ENCODE results near the gene RHBG. TPM values are rescaled to one million over a fixed set of nuclear protein-coding genes. Genes with fewer than 3 reads are reported as not detected.

RHBG gene
- polyA plus RNA-seq, 1 donor (not counting 4 experiments of a cell fraction or from before 2014, with no cell fraction given) = not detected

DNA sequence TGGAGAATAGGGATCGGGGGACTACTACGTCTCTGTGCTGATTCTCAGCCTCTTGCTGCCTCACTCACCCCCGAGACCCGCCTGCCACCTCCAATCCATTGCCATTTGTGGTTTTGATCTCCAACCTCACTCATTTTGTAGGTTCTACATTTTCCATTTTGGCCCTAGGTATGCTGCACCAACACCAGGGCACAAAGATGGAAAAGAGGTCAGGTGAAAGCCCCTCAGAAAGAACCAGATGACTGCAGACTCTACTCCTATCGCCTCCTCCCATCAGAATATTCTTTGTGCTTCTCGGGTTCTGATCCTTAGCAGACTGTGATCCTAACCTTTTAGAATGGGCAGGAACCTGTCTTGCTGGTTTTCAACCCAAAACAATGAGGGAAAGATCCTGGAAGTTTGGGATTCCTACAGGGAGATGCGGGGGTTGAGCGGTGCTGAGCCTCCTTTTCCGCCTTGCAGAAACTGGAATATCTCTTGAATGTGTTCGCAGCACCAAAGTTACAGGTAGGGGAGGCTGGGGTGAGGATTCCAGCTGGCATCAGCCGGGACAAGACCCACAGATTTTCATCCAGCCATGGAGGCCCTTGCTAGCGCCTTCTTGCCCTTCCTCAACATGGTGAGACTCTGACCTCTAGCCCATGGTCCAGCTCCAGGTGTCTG is 53.1 kb downstream of the RHBG start:
- H3K27me3 ChIP-seq (ENCODE audit: control insufficient read depth, extremely low read depth, insufficient read depth, low read length) = peaks cover 78% of the 10 kb centered on the region
- H3K79me2 ChIP-seq (ENCODE audit: control insufficient read depth, insufficient read depth, low read length) = no peaks in the 10 kb centered on the region
- no peaks in the 10 kb centered on the region for H3K36me3 ChIP-seq (ENCODE audit: control insufficient read depth in 2 of 2, extremely low read depth in 1 of 2, insufficient read depth in 2 of 2, low read length in 2 of 2)
- DNase-seq (ENCODE audit: low read depth, low spot score) (no peak), FAIRE-seq (no peak)
- no peak overlapping the region for H2AFZ ChIP-seq (ENCODE audit: control insufficient read depth, low read length)
- peak; percentile 52 for TF ChIP-seq EZH2 (IDR thresholded peaks at IDR 0.05; ENCODE audit: low read length)
- TF ChIP-seq, protein P1, sequence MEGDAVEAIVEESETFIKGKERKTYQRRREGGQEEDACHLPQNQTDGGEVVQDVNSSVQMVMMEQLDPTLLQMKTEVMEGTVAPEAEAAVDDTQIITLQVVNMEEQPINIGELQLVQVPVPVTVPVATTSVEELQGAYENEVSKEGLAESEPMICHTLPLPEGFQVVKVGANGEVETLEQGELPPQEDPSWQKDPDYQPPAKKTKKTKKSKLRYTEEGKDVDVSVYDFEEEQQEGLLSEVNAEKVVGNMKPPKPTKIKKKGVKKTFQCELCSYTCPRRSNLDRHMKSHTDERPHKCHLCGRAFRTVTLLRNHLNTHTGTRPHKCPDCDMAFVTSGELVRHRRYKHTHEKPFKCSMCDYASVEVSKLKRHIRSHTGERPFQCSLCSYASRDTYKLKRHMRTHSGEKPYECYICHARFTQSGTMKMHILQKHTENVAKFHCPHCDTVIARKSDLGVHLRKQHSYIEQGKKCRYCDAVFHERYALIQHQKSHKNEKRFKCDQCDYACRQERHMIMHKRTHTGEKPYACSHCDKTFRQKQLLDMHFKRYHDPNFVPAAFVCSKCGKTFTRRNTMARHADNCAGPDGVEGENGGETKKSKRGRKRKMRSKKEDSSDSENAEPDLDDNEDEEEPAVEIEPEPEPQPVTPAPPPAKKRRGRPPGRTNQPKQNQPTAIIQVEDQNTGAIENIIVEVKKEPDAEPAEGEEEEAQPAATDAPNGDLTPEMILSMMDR (optimal IDR thresholded peaks at IDR 0.05 in 1 of 3, IDR thresholded peaks at IDR 0.05 in 1 of 3, conservative IDR thresholded peaks at IDR 0.05 in 1 of 3; ENCODE audit: extremely low read depth in 1 of 3, insufficient read depth in 2 of 3, low read length in 3 of 3) = no peak
- H3K9ac ChIP-seq (ENCODE audit: control insufficient read depth, extremely low read depth, insufficient read depth, low read length) = no peak overlapping the region
- no peaks in the 10 kb centered on the region for H3K9me3 ChIP-seq (ENCODE audit: control insufficient read depth, low read depth, low read length)
- H3K4me2 ChIP-seq (ENCODE audit: control insufficient read depth, extremely low read depth, insufficient read depth, low read depth, low read length) = peak overlapping the region; percentile 74
- peaks cover 24% of the 10 kb centered on the region for H3K4me1 ChIP-seq (ENCODE audit: control insufficient read depth, extremely low read depth, insufficient read depth, low read length)
- dilution Hi-C loops (cut with MboI; ENCODE audit: extremely low pct_ligation_motif_present, low sequenced_read_pairs) = no loop called here
- H3K27ac ChIP-seq (ENCODE audit: control insufficient read depth, insufficient read depth, low read length) = no peak overlapping the region
- H3K4me3 ChIP-seq (ENCODE audit: control insufficient read depth in 2 of 3, extremely low read depth in 1 of 3, insufficient read depth in 2 of 3, low read depth in 1 of 3, low read length in 3 of 3) = peak overlapping the region in 2 of 3 experiments; percentile 26 to 54
- H3K9me1 ChIP-seq (ENCODE audit: control insufficient read depth, extremely low read depth, insufficient read depth, low read length) = no peaks in the 10 kb centered on the region
- peaks cover 2% of the 10 kb centered on the region for H4K20me1 ChIP-seq (ENCODE audit: control insufficient read depth, extremely low read depth, insufficient read depth, low read length)

DNA sequence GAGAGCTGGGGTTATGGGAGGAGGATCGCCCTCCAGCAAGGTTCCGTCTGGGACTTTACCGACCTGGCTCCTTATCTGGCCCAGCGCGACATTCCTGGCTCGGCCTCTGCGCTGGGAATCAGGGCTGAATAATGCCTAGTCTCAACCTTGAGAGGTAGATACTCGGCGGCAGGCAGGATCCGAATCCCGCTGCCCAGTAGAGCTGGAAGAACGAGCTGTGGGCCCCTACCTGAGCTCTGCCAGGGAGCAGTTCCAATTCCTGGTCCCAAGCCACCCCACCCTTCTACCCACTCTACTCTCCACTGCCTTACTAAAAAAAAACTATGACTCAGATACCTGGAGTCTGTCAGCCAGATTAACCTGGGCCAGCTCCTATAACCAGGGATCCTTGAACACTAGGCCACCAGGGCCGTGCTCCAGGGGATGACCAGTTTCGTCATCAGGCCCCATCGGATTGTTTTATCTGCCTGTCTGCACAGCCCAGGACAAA is 53.6 kb downstream of the RHBG start:
- H2AFZ ChIP-seq (ENCODE audit: control insufficient read depth, low read length) = no peak overlapping the region
- no peak overlapping the region for H3K4me3 ChIP-seq (ENCODE audit: control insufficient read depth in 2 of 3, extremely low read depth in 1 of 3, insufficient read depth in 2 of 3, low read depth in 1 of 3, low read length in 3 of 3)
- H3K9ac ChIP-seq (ENCODE audit: control insufficient read depth, extremely low read depth, insufficient read depth, low read length) = no peak overlapping the region
- H3K36me3 ChIP-seq (ENCODE audit: control insufficient read depth in 2 of 2, extremely low read depth in 1 of 2, insufficient read depth in 2 of 2, low read length in 2 of 2) = no peaks in the 10 kb centered on the region
- no peak for FAIRE-seq
- H3K9me3 ChIP-seq (ENCODE audit: control insufficient read depth, low read depth, low read length) = no peaks in the 10 kb centered on the region
- peaks cover 24% of the 10 kb centered on the region for H3K4me1 ChIP-seq (ENCODE audit: control insufficient read depth, extremely low read depth, insufficient read depth, low read length)
- H3K27me3 ChIP-seq (ENCODE audit: control insufficient read depth, extremely low read depth, insufficient read depth, low read length) = peaks cover 81% of the 10 kb centered on the region
- no peak overlapping the region for H3K27ac ChIP-seq (ENCODE audit: control insufficient read depth, insufficient read depth, low read length)
- dilution Hi-C loops (cut with MboI; ENCODE audit: extremely low pct_ligation_motif_present, low sequenced_read_pairs) = no loop called here
- no peak for DNase-seq (ENCODE audit: low read depth, low spot score)
- no peaks in the 10 kb centered on the region for H3K79me2 ChIP-seq (ENCODE audit: control insufficient read depth, insufficient read depth, low read length)
- TF ChIP-seq EZH2 (IDR thresholded peaks at IDR 0.05; ENCODE audit: low read length) = no peak
- TF ChIP-seq, protein P1 (optimal IDR thresholded peaks at IDR 0.05 in 1 of 3, IDR thresholded peaks at IDR 0.05 in 1 of 3, conservative IDR thresholded peaks at IDR 0.05 in 1 of 3; ENCODE audit: extremely low read depth in 1 of 3, insufficient read depth in 2 of 3, low read length in 3 of 3) = no peak
- no peaks in the 10 kb centered on the region for H3K9me1 ChIP-seq (ENCODE audit: control insufficient read depth, extremely low read depth, insufficient read depth, low read length)
- peaks cover 2% of the 10 kb centered on the region for H4K20me1 ChIP-seq (ENCODE audit: control insufficient read depth, extremely low read depth, insufficient read depth, low read length)
- H3K4me2 ChIP-seq (ENCODE audit: control insufficient read depth, extremely low read depth, insufficient read depth, low read depth, low read length) = peak overlapping the region; percentile 74

All from keratinocyte (primary cell).